ENCODE results near the gene SDE2.

DNA sequence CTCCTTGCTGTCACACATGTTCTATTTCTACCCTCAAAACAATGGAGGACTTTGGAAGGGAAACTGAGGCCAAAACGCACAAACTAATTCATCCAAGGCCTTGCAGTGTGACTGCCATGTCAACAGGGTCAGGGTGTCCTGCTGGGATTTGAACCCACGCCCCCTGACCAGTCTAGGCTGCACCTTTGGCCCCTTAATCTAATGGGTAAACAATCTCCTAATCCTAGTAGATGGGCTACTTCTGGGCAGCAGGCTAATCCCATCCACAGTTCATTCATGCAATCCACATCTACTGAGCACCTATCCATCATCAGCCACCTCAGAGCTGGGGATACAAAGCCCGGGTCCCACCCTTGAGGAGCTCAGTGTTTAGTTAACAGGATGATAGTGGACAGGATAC lies 41.1 kb downstream of the SDE2 start:
- TF ChIP-seq, protein P1, sequence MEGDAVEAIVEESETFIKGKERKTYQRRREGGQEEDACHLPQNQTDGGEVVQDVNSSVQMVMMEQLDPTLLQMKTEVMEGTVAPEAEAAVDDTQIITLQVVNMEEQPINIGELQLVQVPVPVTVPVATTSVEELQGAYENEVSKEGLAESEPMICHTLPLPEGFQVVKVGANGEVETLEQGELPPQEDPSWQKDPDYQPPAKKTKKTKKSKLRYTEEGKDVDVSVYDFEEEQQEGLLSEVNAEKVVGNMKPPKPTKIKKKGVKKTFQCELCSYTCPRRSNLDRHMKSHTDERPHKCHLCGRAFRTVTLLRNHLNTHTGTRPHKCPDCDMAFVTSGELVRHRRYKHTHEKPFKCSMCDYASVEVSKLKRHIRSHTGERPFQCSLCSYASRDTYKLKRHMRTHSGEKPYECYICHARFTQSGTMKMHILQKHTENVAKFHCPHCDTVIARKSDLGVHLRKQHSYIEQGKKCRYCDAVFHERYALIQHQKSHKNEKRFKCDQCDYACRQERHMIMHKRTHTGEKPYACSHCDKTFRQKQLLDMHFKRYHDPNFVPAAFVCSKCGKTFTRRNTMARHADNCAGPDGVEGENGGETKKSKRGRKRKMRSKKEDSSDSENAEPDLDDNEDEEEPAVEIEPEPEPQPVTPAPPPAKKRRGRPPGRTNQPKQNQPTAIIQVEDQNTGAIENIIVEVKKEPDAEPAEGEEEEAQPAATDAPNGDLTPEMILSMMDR (IDR thresholded peaks at IDR 0.05), result no peak
- TF ChIP-seq POLR2A (IDR thresholded peaks at IDR 0.05), result no peak
